Ramos (cell line): Measurements from ENCODE around the gene PXMP2.

ENCODE experiments used
- in situ Hi-C: fragments of 300-500 bp; cut with MboI; formaldehyde crosslinking; loops from one replicate; pipeline ENCODE4 v1.14.3; 2022; ENCODE audit warnings: low sequenced_read_pairs; ENCODE audit not compliant: unreplicated experiment

PXMP2 gene

DNA sequence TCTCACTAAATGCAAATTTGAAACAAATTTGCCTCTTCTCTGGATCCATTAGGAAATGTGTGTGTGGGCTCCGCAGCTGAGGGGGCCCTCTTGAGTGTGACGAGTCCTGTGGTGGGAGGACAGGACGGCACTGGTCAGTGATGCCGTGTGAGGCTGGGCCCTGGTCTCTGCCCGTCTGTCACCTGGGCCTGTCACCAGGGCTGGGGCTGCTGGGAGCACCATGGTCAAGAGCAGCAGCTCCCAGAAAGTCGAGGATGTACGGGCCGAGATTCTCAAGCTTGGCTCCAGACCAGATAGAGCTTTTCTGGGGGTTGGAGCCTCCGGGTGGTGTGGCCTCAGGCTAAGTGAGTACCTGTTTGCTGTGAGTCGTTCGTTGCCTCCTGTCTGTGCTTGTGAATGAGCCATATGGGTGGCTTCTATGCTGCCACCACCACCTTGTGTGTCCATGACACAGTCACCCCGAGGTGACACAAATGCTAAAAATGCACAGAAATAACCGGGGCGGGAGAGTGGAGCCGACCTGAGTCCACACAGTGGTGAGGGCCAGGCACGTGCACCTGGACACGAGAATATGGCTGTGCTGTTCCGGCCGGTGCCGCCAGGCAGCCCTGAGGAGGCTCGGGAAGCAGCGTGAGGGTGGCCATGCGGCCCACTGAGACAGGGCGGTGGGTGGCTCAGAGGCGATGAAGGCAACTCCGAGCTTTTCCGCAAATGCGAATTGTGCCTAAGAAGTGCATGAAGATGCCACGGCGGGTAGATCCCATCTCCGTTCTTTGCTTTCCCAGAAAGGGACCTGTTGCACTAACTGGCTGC, 32.0 kb downstream of the PXMP2 start:
- in situ Hi-C loops = no loop called here

- in situ Hi-C loops = no loop called here
These were observed 32.6 kb downstream of the PXMP2 start for GRCh38 chr12:132719954-132720324.

- in situ Hi-C loops = no loop called here
These were observed 33.4 kb downstream of the PXMP2 start for GRCh38 chr12:132720606-132721345.

DNA sequence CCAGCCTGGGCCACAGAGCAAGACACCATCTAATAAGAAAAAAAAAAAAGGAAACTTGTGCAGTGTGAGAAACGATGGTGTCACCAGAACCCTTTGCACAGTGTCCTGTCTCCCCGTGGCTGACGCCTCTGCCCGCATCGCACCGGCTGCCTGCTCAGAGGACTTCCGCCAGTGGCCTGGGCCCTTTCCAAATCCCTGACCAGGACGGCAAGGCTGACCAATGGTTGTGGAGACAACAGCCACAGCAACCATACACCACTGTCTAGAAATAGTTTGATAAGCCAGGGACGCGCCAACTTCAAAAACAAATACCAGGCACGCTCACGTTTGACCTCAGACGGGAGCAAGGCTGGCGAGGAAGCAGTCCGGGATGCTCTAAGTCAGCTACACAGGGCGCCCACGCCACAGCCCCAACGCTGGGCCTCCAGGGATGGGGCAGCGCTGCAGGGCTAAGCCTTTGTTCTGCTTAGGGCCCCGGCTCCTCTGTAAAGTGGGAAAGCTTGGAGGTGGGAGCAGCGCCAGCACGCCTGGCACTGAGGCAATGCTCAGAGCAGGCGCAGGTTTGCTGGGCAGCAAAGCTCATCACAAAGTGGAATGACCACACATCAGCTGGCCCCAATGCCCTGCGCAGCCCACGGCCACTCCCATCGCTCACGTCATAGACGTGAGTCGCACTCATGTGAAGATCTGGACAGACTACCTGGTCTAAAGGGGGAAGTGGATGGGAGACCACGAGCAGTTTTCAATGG, 35.8 kb downstream of the PXMP2 start:
- in situ Hi-C loops = no loop called here

DNA sequence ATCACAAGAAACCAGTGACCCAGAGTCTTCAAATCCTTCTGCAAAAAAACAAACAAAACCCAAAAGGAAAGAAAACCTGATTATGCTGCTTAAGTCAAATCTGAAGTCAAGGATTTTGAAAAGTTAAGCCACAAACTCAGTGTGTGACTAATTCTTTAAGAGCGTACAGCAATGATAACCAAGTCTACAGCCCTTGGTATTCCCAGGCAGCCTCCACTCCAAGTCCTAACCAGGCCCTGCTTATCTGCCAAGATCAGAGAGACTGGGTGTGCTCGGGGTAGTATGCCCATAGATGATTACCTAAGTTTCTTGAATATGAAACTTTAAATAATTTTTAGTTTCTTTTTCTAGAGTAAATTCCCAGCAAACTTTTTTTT, 36.4 kb downstream of the PXMP2 start:
- in situ Hi-C loops = no loop called here

GRCh38 chr12:132724506-132725241, 37.3 kb downstream of the PXMP2 start:
- in situ Hi-C loops = no loop called here

DNA sequence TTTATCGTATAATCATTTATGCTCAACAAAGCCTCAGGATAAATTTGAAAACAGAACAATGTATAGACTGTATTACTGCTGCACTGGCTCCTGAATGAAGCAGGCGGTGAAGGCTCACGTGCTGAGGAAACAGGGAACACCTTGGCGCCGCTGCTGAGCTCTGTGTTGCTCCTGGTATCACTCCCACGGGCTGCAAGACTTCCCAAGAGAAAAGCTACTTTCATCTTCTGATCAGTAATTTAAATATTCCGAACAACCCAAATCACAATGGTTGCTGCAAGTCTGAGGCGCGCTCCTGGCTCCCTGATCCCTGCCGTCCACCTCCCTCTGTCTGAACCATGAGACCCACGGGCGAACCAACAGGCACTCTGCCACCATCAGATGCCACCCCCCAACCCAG, 39.0 kb downstream of the PXMP2 start:
- in situ Hi-C loops = no loop called here

DNA sequence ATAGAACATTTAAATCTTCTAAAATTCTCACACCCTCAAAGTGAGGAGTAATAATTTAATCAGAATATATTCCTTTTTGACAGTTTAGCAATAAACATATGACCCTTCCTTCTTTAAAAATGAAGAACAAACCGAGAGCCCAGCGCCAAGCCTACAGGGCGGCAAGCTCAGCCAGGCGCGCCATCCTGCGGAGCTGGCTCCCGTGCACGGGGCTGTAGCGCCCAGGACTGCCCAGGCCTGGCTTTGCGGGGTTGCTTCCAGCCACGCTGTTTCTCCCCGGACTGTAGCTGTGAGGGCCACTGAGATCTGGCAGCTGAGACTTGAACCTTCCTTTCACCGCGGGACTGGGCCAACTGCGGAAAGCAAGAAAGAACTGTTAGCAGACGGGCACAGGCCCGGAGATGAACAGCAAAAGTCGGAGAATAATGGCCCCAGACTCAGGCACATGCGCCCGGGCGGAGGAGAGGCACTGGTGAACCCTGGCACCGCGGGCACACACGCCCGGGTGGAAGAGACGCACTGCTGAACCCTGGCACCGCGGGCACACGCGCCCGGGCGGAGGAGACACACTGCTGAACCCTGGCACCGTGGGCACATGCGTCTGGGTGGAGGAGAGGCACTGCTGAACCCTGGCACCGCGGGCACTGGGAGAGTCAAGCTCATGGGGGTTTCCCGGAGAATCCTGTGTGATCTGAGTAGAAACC, 39.9 kb downstream of the PXMP2 start:
- in situ Hi-C loops = no loop called here

DNA sequence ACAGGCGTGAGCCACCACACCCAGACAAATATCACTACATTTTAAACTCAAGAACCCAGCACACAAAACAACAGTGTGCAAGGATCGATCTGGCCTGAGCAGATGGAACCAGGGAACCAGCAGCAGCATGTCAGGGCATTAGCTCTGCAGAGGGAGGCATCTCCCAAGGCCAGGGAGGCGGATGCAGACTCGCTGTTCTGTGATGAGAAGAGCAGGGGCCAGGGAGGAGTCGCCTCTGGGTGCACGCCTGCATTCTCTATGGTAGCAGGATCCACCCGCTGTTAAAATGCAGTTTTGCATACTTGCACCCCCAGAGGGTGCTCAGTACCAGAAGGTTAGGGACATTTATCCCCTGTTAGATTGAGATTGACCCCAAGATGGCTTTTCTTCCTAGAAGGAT, 41.1 kb downstream of the PXMP2 start:
- in situ Hi-C loops = no loop called here

DNA sequence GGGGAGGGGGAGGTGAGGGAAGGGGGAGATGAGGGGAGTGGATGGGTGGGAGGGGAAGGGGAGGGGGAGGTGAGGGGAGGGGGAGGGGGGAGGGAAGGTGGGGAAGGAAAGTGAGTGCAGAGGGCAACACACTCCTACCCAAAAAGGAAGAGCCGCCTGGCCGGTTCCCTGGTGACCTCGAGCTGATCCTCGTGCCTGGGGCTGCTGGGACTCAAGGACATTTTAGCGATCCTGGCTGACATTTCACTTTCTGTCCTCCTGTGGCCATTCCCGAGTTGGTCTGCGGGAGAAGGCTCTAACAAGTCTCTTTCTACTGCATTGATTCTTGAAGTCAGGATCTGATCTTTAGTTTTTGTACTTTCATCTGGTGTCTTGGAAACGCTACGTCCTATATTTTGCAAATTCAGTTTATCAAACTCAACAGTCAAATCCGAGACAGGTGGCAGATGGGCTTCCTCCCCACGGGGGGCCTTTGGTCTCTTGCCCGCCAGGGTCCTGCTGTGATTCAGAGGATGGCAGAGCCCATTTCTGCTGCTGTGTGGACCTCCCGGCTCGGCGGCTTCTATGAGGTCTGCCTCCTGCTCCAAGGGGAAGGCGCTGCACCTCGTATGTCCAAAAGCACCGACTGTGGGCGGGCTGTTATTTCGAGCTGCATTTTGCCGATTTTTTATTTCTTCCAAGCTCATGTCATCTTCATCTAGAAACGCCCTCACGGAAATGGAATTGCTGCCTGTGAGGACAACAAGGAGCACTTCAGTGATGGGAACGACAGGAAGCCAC, 42.3 kb downstream of the PXMP2 start:
- in situ Hi-C loops = no loop called here

DNA sequence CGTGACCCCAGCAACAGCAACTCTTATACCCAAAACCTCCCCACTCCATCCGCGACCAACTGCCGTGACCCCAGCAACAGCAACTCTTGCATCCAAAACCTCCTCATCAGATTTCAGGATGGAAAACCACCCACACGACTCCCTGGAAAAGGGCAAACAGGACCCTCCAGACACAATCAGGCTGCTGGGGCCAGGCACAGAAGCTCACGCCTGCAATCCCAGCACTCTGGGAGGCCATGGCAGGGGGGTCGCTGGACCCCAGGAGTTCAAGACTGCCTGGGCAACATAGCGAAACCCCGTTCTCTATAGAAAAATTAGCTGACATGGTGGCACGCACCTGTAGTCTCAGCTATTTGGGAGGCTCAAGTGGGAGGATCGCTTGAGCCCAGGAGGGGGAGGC, 43.0 kb downstream of the PXMP2 start:
- in situ Hi-C loops = no loop called here

DNA sequence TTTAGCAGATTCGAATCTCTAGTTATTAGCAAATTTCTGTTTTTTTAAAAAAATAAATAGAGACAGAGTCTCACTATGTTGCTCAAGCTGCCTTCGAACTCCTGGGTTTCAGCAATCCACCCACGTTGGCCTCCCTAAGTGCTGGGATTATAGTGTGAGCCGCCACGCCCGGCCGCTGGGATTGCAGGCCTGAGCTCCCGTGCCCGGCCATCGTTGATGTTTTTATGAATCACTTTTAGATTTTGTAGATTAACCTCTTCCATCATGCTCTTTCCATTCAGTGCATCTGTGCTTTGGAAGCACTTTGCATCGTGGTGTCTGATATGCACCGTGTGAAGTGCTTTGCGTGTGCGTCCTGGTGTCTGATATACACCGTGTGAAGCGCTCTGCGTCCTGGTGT, 44.2 kb downstream of the PXMP2 start:
- in situ Hi-C loops = no loop called here

DNA sequence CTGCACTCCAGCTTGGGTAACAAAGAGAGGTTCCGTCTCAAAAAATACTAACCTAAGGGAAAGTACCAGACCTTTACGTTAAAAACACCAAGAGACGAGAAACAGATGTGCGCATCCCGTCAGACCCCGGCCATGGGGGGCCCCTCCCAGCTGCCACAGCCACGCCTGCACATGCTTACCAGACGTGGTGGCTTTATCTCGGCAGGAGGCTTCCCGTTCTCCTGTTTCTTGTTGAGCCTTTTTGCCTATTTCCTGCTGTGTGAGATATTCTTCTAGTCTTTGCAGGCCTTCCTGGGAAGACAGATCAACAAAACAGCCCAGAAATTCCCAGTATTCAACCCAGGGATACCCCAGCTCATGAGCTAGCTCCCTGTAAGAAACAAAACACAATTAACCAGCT, 46.8 kb downstream of the PXMP2 start:
- in situ Hi-C loops = no loop called here

DNA sequence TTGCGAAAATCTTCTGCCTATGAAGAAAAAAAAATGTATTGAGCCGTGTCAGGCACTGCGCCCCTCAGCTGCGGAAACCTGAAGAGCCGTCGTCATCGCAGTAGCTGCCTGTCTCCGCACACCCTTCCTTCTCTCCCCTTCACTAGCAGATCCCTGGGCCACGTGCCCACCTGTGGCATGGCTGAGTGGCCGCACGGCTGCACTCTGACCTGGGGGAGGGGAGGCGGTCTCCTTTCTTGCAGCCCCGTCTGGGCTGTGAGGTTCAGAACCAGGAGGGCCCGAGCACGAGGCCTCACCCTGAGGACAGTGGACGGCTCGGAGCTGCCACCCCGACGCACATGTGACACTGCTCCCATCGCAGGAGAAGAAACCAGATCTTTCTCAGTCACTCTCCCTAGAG, 48.1 kb downstream of the PXMP2 start:
- in situ Hi-C loops = no loop called here

DNA sequence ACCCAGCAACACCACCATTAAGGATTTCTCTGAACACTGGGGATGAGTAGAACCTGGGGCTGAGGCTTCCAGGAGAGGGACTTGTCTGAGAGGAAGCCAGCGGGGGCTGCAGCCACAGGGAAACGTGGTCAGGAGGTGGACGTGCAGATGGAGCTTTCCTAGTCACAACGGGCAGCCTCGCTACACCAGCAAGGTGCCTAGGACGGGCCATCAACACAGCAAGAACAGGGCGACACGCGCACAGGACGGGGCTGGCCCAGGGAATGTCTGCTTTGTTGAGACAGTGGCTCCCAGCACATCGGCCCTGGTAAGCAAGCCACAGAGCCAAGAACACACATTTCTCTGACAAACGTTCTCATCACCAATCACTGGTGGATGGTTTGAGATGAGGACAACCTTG, 49.0 kb downstream of the PXMP2 start:
- in situ Hi-C loops = no loop called here

DNA sequence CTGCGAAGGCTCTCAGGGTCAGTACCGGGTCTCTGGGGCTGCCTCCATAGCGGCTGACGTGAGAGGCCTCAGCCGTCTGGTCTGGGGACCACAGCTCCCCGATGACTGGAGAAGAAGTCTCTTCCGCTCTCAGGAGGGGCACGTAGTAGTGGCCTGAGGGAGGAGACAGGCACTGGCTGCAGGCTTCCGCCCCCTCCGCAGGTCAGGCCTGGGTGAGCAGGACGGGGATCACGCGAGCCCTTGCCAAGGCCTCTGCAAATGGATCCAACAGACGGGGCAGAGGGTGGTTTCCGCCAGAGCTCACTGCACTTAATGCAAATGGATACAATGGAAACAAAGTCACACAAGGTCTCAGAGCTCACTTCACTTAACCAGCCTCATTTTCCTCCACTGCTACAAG, 49.5 kb downstream of the PXMP2 start:
- in situ Hi-C loops = no loop called here

GRCh38 chr12:132739600-132740312, 52.4 kb downstream of the PXMP2 start:
- in situ Hi-C loops = no loop called here

GRCh38 chr12:132740313-132740646, 52.9 kb downstream of the PXMP2 start:
- in situ Hi-C loops = no loop called here

DNA sequence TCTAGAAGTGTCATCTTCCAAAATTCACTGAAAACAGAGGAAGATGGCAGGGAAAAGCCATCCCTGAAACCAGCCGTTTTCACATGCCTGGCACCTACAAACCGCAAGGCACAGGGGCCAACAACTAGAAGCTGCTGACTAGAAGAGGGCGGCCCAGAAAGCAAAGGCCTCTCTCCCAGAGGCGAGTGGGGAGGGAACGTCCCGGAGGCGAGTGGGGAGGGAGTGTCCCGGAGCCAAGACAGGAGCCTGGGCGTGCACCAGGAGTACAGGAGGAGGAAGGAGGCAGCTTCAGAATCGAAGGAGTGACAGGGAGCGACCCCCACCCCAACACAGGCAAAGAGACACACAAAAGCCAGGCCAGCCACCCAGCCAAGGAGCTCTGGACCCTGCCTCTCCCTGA, 53.3 kb downstream of the PXMP2 start:
- in situ Hi-C loops = no loop called here
